H9 (cell line): Measurements from ENCODE around the gene ERO1B. TPM values are rescaled to one million over a fixed set of nuclear protein-coding genes. Genes with fewer than 3 reads are reported as not detected.

Experiments
- DNase-seq: peaks from one replicate; pipeline ENCODE4 v3.0.0-alpha.2; 2017
- H2AFZ ChIP-seq: one replicate; pipeline ENCODE4 v1.6.1; 2013; ENCODE audit warnings: mild to moderate bottlenecking, low read length, control low read depth, moderate library complexity
- H2AK5ac ChIP-seq: 2 replicates; pipeline ENCODE4 v1.6.1; 2013; ENCODE audit warnings: low read length, control low read depth, mixed read lengths; ENCODE audit not compliant: insufficient read length
- H2BK120ac ChIP-seq: one replicate; pipeline ENCODE4 v1.6.1; 2013; ENCODE audit warnings: low read depth, mild to moderate bottlenecking, low read length, control low read depth, inconsistent platforms; ENCODE audit not compliant: poor library complexity, severe bottlenecking
- H2BK12ac ChIP-seq: 2 replicates; pipeline ENCODE4 v1.6.1; 2013; ENCODE audit warnings: low read length, control low read depth, mixed read lengths, low read depth; ENCODE audit not compliant: insufficient read length
- H2BK15ac ChIP-seq: 2 replicates; pipeline ENCODE4 v1.6.1; 2013; ENCODE audit warnings: low read depth, low read length, control low read depth
- H2BK20ac ChIP-seq: one replicate; pipeline ENCODE4 v1.6.1; 2013; ENCODE audit warnings: low read depth, mild to moderate bottlenecking, low read length, control low read depth, inconsistent platforms; ENCODE audit not compliant: poor library complexity, severe bottlenecking
- H2BK5ac ChIP-seq: 2 replicates; pipeline ENCODE4 v1.6.1; 2013; ENCODE audit warnings: low read length, control low read depth, mixed read lengths; ENCODE audit not compliant: insufficient read length
- H3K14ac ChIP-seq: 2 replicates; pipeline ENCODE4 v1.6.1; 2013; ENCODE audit warnings: low read length, control low read depth; ENCODE audit not compliant: insufficient read depth
- H3K18ac ChIP-seq: 2 replicates; pipeline ENCODE4 v1.6.1; 2013; ENCODE audit warnings: low read depth, mild to moderate bottlenecking, mixed read lengths, low read length, control low read depth; ENCODE audit not compliant: insufficient read length
- H3K23ac ChIP-seq: 2 replicates; pipeline ENCODE4 v1.6.1; 2013; ENCODE audit warnings: low read length, control low read depth, mixed read lengths, low read depth; ENCODE audit not compliant: insufficient read length
- H3K23me2 ChIP-seq: 2 replicates; pipeline ENCODE4 v1.6.1; 2013; ENCODE audit warnings: low read depth, mild to moderate bottlenecking, mixed read lengths, low read length, control low read depth; ENCODE audit not compliant: insufficient read length, poor library complexity, severe bottlenecking
- H3K27ac ChIP-seq: 2 replicates; pipeline ENCODE4 v1.5.1; 2013; ENCODE audit warnings: low read length, control low read depth, mixed read lengths, low read depth; ENCODE audit not compliant: insufficient read length
- H3K27me3 ChIP-seq: 2 replicates; pipeline ENCODE4 v1.6.1; 2013; ENCODE audit warnings: low read length, control low read depth, inconsistent platforms; ENCODE audit not compliant: insufficient read depth
- H3K4ac ChIP-seq: 2 replicates; pipeline ENCODE4 v1.6.1; 2013; ENCODE audit warnings: low read depth, mild to moderate bottlenecking, control low read depth, inconsistent platforms, low read length, moderate library complexity
- H3K4me1 ChIP-seq: 2 replicates; pipeline ENCODE4 v1.6.1; 2013; ENCODE audit warnings: low read length, control low read depth, inconsistent platforms; ENCODE audit not compliant: insufficient read depth
- H3K4me2 ChIP-seq: 2 replicates; pipeline ENCODE4 v1.6.1; 2013; ENCODE audit warnings: low read length, control low read depth, mixed read lengths; ENCODE audit not compliant: insufficient read length, insufficient read depth
- H3K56ac ChIP-seq: 2 replicates; pipeline ENCODE4 v1.6.1; 2013; ENCODE audit warnings: low read depth, mild to moderate bottlenecking, mixed read lengths, low read length, control low read depth; ENCODE audit not compliant: insufficient read length
- H3K79me1 ChIP-seq: 2 replicates; pipeline ENCODE4 v1.6.1; 2013; ENCODE audit warnings: low read depth, mild to moderate bottlenecking, moderate library complexity, low read length, control low read depth, inconsistent platforms; ENCODE audit not compliant: insufficient read depth, poor library complexity, severe bottlenecking
- H3K79me2 ChIP-seq: 2 replicates; pipeline ENCODE4 v1.6.1; 2013; ENCODE audit warnings: low read length, control low read depth, inconsistent platforms; ENCODE audit not compliant: insufficient read depth
- H3K9ac ChIP-seq: 2 replicates; pipeline ENCODE4 v1.6.1; 2013; ENCODE audit warnings: low read length, control low read depth, mixed read lengths; ENCODE audit not compliant: insufficient read length; ENCODE audit errors: extremely low read depth
- H3K9me3 ChIP-seq: one replicate; pipeline ENCODE4 v1.6.1; 2013; ENCODE audit warnings: low read depth, low read length, inconsistent platforms; ENCODE audit not compliant: control insufficient read depth
- H3T11ph ChIP-seq: one replicate; pipeline ENCODE4 v1.6.1; 2013; ENCODE audit warnings: mild to moderate bottlenecking, low read length, control low read depth, inconsistent platforms
- H4K20me1 ChIP-seq: one replicate; pipeline ENCODE4 v1.6.1; 2013; ENCODE audit not compliant: control insufficient read depth, insufficient read length, insufficient read depth
- H4K5ac ChIP-seq: 2 replicates; pipeline ENCODE4 v1.6.1; 2013; ENCODE audit warnings: low read depth, mild to moderate bottlenecking, mixed read lengths, low read length, control low read depth; ENCODE audit not compliant: insufficient read length
- H4K8ac ChIP-seq: replicated peaks from 2 replicates; pipeline ENCODE4 v1.6.1; 2013; ENCODE audit warnings: low read length, control low read depth, mixed read lengths, low read depth; ENCODE audit not compliant: insufficient read length
- H4K91ac ChIP-seq: 2 replicates; pipeline ENCODE4 v1.6.1; 2013; ENCODE audit warnings: low read depth, mild to moderate bottlenecking, moderate library complexity, mixed read lengths, low read length, control low read depth; ENCODE audit not compliant: insufficient read length
- H3K27ac Mint-ChIP-seq, 3 experiments: 2 replicates in 2 of 3; 3 replicates in 1 of 3; pipeline ENCODE4 v1.8.0; 2020 to 2021; ENCODE audit warnings: mixed read lengths in 3 of 3, mild to moderate bottlenecking in 1 of 3, moderate library complexity in 1 of 3
- H3K27me3 Mint-ChIP-seq: 2 replicates; pipeline ENCODE4 v1.8.0; 2021; ENCODE audit warnings: low read depth, mild to moderate bottlenecking, moderate library complexity, mixed read lengths
- H3K36me3 Mint-ChIP-seq, 3 experiments: 2 replicates in 2 of 3; 3 replicates in 1 of 3; pipeline ENCODE4 v1.8.0; 2020 to 2021; ENCODE audit warnings: low read depth in 3 of 3, mixed read lengths in 3 of 3; ENCODE audit not compliant: insufficient read depth in 1 of 3
- H3K4me1 Mint-ChIP-seq, 2 experiments: 2 replicates each; pipeline ENCODE4 v1.8.0; 2020; ENCODE audit warnings: mixed read lengths in 2 of 2
- H3K4me3 Mint-ChIP-seq, 2 experiments: 2 replicates in 1 of 2; 3 replicates in 1 of 2; pipeline ENCODE4 v1.8.0; 2020 to 2021; ENCODE audit warnings: mild to moderate bottlenecking in 2 of 2, mixed read lengths in 2 of 2, moderate library complexity in 1 of 2
- H3K9me3 Mint-ChIP-seq, 2 experiments: 2 replicates in 1 of 2; 3 replicates in 1 of 2; pipeline ENCODE4 v1.8.0; 2020; ENCODE audit warnings: mild to moderate bottlenecking in 2 of 2, mixed read lengths in 2 of 2, moderate library complexity in 1 of 2
- WGBS: extraction: QIAGEN DNeasy Blood & Tissue Kit; methylation state at CpG from one replicate; pipeline ENCODE4 v1.1.7; 2013; ENCODE audit warnings: missing lambda C conversion rate, low lambda C conversion rate, mixed read lengths; ENCODE audit not compliant: insufficient read length; ENCODE audit errors: extremely low coverage; 5-methylcytosine and 5-hydroxymethylcytosine counted together
- total RNA-seq: library from RNA; stranded (reverse); gene quantifications from 2 replicates; pipeline ENCODE4 v1.2.1, GENCODE V29; 2021
- TF ChIP-seq, protein P1 (sequence below): fragments of 200-600 bp; sonication (generic); conservative IDR thresholded peaks from 3 replicates; pipeline ENCODE4 v1.8.0; 2021; ENCODE audit warnings: antibody characterized with exemption, mild to moderate bottlenecking

ERO1B gene
- total RNA-seq, 1 experiment from 2014 or later: 1.5 TPM

DNA sequence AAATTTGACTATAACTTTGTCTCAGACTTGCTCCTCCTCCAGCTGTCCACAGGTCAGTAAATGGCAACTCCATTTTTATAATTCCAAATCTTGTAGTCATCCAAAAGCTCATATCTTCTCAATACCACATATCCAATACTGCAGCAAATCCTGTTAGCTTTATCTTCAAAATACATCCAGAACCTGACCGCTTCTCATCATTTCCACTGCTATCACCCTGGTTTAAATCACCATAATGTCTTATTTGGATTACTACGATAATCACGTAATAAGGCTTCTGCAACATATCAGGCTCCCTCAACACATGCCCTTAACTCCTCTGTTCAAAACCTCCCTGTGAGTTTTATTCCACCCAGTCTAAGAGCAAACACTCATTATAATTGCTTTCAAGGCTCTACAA lies 34.5 kb downstream of the ERO1B start:
- Histone ChIP-seq H2AK5ac (no peak overlapping the region), H2BK12ac (no peak overlapping the region), H2BK120ac (no peak overlapping the region), H3K9ac (no peak overlapping the region), H3K4me2 (no peak overlapping the region), H4K20me1 (no peaks in the 10 kb centered on the region), H3K4ac (no peak overlapping the region), H3K27ac (no peak overlapping the region), H2BK5ac (no peak overlapping the region), H2BK20ac (no peak overlapping the region), H3K56ac (no peak overlapping the region), H3K14ac (no peak overlapping the region), H3K27me3 (no peaks in the 10 kb centered on the region), H3K79me1 (no peaks in the 10 kb centered on the region), H3K4me1 (no peaks in the 10 kb centered on the region), H4K5ac (no peak overlapping the region), H3K79me2 (no peaks in the 10 kb centered on the region), H3K23ac (no peak overlapping the region), H4K91ac (no peak overlapping the region), H3K18ac (no peak overlapping the region), H3T11ph (no peak overlapping the region), H3K9me3 (no peaks in the 10 kb centered on the region), H2BK15ac (no peak overlapping the region), H4K8ac (no peak overlapping the region), H2AFZ (no peak overlapping the region), H3K23me2 (no peaks in the 10 kb centered on the region)
- H3K9me3 Mint-ChIP-seq: no peaks in the 10 kb centered on the region
- no peak for DNase-seq
- H3K36me3 Mint-ChIP-seq: no peaks in the 10 kb centered on the region
- no peak overlapping the region for H3K4me3 Mint-ChIP-seq
- TF ChIP-seq, protein P1, sequence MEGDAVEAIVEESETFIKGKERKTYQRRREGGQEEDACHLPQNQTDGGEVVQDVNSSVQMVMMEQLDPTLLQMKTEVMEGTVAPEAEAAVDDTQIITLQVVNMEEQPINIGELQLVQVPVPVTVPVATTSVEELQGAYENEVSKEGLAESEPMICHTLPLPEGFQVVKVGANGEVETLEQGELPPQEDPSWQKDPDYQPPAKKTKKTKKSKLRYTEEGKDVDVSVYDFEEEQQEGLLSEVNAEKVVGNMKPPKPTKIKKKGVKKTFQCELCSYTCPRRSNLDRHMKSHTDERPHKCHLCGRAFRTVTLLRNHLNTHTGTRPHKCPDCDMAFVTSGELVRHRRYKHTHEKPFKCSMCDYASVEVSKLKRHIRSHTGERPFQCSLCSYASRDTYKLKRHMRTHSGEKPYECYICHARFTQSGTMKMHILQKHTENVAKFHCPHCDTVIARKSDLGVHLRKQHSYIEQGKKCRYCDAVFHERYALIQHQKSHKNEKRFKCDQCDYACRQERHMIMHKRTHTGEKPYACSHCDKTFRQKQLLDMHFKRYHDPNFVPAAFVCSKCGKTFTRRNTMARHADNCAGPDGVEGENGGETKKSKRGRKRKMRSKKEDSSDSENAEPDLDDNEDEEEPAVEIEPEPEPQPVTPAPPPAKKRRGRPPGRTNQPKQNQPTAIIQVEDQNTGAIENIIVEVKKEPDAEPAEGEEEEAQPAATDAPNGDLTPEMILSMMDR: no peak
- H3K27me3 Mint-ChIP-seq: no peaks in the 10 kb centered on the region
- no peak overlapping the region for H3K27ac Mint-ChIP-seq
- no peaks in the 10 kb centered on the region for H3K4me1 Mint-ChIP-seq
- no CpG with 5 or more reads among the region's 3 CpGs for WGBS
